Epidermal melanocyte (primary cell): ENCODE measurements around the gene FBXO41.

Source experiments
- DNase-seq: peaks from one replicate; pipeline ENCODE4 v3.0.0; 2011; ENCODE audit warnings: low spot score; ENCODE audit not compliant: insufficient read length

FBXO41 gene

GRCh38 chr2:73212448-73213176, 71.7 kb downstream of the FBXO41 start:
- DNase-seq, result peak; percentile 68

GRCh38 chr2:73212098-73212447, 72.2 kb downstream of the FBXO41 start:
- no peak for DNase-seq

- no peak for DNase-seq
Observed at GRCh38 chr2:73210696-73211095, 73.6 kb downstream of the FBXO41 start.

- DNase-seq, result no peak
Observed at GRCh38 chr2:73210019-73210418, 74.3 kb downstream of the FBXO41 start.

- DNase-seq, result no peak
Observed at GRCh38 chr2:73208258-73208657, 76.0 kb downstream of the FBXO41 start.

GRCh38 chr2:73205611-73206010, 78.7 kb downstream of the FBXO41 start:
- DNase-seq, result no peak
